GM12875 (cell line): Measurements from ENCODE around the gene MMP21.

ENCODE experiments used
- H3K4me3 ChIP-seq: one replicate; pipeline ENCODE4 v1.5.1; 2011; ENCODE audit warnings: low read depth, low read length, control low read depth
- CTCF ChIP-seq: IDR thresholded peaks from 2 replicates; pipeline ENCODE4 v1.5.1; 2011; ENCODE audit warnings: low read depth, mild to moderate bottlenecking, control low read depth, inconsistent platforms, low read length, moderate library complexity, borderline replicate concordance; ENCODE audit not compliant: insufficient read depth

MMP21 gene

GRCh38 chr10:125792342-125793300 lies 17.0 kb upstream of the MMP21 start:
- H3K4me3 ChIP-seq, result no peak overlapping the region
- TF ChIP-seq CTCF, result no peak

- no peak for TF ChIP-seq CTCF
- H3K4me3 ChIP-seq, result no peak overlapping the region
Measured at GRCh38 chr10:125788156-125789034, 12.8 kb upstream of the MMP21 start.

- TF ChIP-seq CTCF, result no peak
- no peak overlapping the region for H3K4me3 ChIP-seq
Measured at GRCh38 chr10:125785791-125786190, 10.2 kb upstream of the MMP21 start.

- TF ChIP-seq CTCF, result no peak
- H3K4me3 ChIP-seq, result no peak overlapping the region
Measured at GRCh38 chr10:125783957-125784356, 8.3 kb upstream of the MMP21 start.

GRCh38 chr10:125783408-125783807 lies 7.8 kb upstream of the MMP21 start:
- H3K4me3 ChIP-seq, result no peak overlapping the region
- no peak for TF ChIP-seq CTCF

GRCh38 chr10:125782616-125783015 lies 7.0 kb upstream of the MMP21 start:
- H3K4me3 ChIP-seq, result no peak overlapping the region
- no peak for TF ChIP-seq CTCF
